Lung (tissue), 12 donors: ENCODE results near the gene DDHD1. TPM values are rescaled to one million over a fixed set of nuclear protein-coding genes. Genes with fewer than 3 reads are reported as not detected.

Experiments used
- ATAC-seq: fragments of 200-7000 bp; cut with Tn5 transposase; one replicate; pipeline ENCODE4 v1.9.1; 2020; ENCODE audit warnings: moderate number of reproducible peaks; ENCODE audit not compliant: insufficient read depth, low FRiP score
- DNase-seq, 3 donors: peaks; one replicate each; pipeline ENCODE4 v3.0.0-alpha.2; 2013 to 2017
- H3K27ac ChIP-seq, 2 donors: one replicate each; pipeline ENCODE4 v1.5.1; 2013; ENCODE audit warnings: mild to moderate bottlenecking in 2 of 2, moderate library complexity in 2 of 2, control low read depth in 1 of 2, inconsistent platforms in 1 of 2, low read depth in 1 of 2, low read length in 1 of 2
- H3K27me3 ChIP-seq, 3 donors: one replicate each; pipeline ENCODE4 v1.5.1; 2013; ENCODE audit warnings: low read length in 2 of 3; ENCODE audit not compliant: control insufficient read depth in 3 of 3, insufficient read depth in 3 of 3
- H3K36me3 ChIP-seq, 4 donors: one replicate each; pipeline ENCODE4 v1.5.1; 2013; ENCODE audit warnings: low read length in 4 of 4, mild to moderate bottlenecking in 1 of 4, moderate library complexity in 1 of 4; ENCODE audit not compliant: control insufficient read depth in 4 of 4, insufficient read depth in 4 of 4
- H3K4me1 ChIP-seq, 5 donors: one replicate each; pipeline ENCODE4 v1.5.1; 2013; ENCODE audit warnings: low read length in 5 of 5, mild to moderate bottlenecking in 2 of 5, moderate library complexity in 1 of 5; ENCODE audit not compliant: control insufficient read depth in 5 of 5, insufficient read depth in 5 of 5
- H3K4me3 ChIP-seq: one replicate; pipeline ENCODE4 v1.5.1; 2013; ENCODE audit warnings: mild to moderate bottlenecking, control low read depth, moderate library complexity
- H3K9ac ChIP-seq, 2 donors: one replicate each; pipeline ENCODE4 v1.5.1; 2013; ENCODE audit warnings: low read length in 2 of 2, control low read depth in 1 of 2; ENCODE audit not compliant: insufficient read depth in 1 of 2
- H3K9me3 ChIP-seq, 4 donors: one replicate each; pipeline ENCODE4 v1.5.1; 2013; ENCODE audit warnings: low read length in 3 of 4, mild to moderate bottlenecking in 1 of 4, moderate library complexity in 1 of 4; ENCODE audit not compliant: control insufficient read depth in 4 of 4, insufficient read depth in 3 of 4
- WGBS, 2 donors: extraction: QIAGEN DNeasy Blood & Tissue Kit; methylation state at CpG; one replicate each; pipeline ENCODE4 v1.1.7; 2013; 5-methylcytosine and 5-hydroxymethylcytosine counted together
- polyA plus RNA-seq, 2 donors: library from polyadenylated mRNA; stranded (reverse); fragments of 200-250 nt; gene quantifications; one replicate each; pipeline ENCODE4 v1.2.1, GENCODE V29; 2013
- total RNA-seq, 2 donors: library from RNA; depleted of rRNA in 1 of 2; stranded (reverse); fragments of >200 nt in 1 of 2; gene quantifications; one replicate each; pipeline ENCODE4 v1.2.1, GENCODE V29; 2014 to 2021
- TF ChIP-seq, protein P1 (sequence below): IDR thresholded peaks from 2 replicates; pipeline ENCODE4 v1.5.1; 2012; ENCODE audit warnings: mild to moderate bottlenecking; ENCODE audit errors: control extremely low read depth, extremely low read depth
- donor health status: control.
- donor health status: control.
- donor health status: Bipolar disorder and iron deficiency.
- donor health status: healthy.
- donor health status: DM: yes; HTN: yes; CAD: no.

DDHD1 gene
- total and polyA plus RNA-seq, 4 donors = 3.6 to 38.0 (median 9.9) TPM

- 56 to 100% methylated on average over 1 of the region's 1 CpG for WGBS, 2 donors
- Histone ChIP-seq H3K36me3 (peaks cover 0 to 3% (median 1%) of the 10 kb centered on the region in 4 donors), H3K27ac (no peak overlapping the region), H3K9ac (no peak overlapping the region), H3K4me1 (no peaks in the 10 kb centered on the region), H3K9me3 (no peaks in the 10 kb centered on the region), H3K4me3 (no peak overlapping the region), H3K27me3 (no peaks in the 10 kb centered on the region)
- DNase-seq = no peak
- no peak for ATAC-seq
- TF ChIP-seq, protein P1, sequence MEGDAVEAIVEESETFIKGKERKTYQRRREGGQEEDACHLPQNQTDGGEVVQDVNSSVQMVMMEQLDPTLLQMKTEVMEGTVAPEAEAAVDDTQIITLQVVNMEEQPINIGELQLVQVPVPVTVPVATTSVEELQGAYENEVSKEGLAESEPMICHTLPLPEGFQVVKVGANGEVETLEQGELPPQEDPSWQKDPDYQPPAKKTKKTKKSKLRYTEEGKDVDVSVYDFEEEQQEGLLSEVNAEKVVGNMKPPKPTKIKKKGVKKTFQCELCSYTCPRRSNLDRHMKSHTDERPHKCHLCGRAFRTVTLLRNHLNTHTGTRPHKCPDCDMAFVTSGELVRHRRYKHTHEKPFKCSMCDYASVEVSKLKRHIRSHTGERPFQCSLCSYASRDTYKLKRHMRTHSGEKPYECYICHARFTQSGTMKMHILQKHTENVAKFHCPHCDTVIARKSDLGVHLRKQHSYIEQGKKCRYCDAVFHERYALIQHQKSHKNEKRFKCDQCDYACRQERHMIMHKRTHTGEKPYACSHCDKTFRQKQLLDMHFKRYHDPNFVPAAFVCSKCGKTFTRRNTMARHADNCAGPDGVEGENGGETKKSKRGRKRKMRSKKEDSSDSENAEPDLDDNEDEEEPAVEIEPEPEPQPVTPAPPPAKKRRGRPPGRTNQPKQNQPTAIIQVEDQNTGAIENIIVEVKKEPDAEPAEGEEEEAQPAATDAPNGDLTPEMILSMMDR = no peak
Observed at GRCh38 chr14:53064475-53064874, 88.6 kb downstream of the DDHD1 start.

- Histone ChIP-seq H3K9me3 (no peaks in the 10 kb centered on the region), H3K27me3 (no peaks in the 10 kb centered on the region), H3K4me3 (no peak overlapping the region), H3K4me1 (no peaks in the 10 kb centered on the region), H3K9ac (no peak overlapping the region), H3K27ac (no peak overlapping the region), H3K36me3 (peaks cover 0 to 3% (median 0%) of the 10 kb centered on the region in 4 donors)
- ATAC-seq (no peak), DNase-seq (peak in 2 of 3 donors; percentile 61 to 70)
- TF ChIP-seq, protein P1 = no peak
- WGBS, 2 donors = 80 to 83% methylated on average over 8 of the region's 8 CpGs
Observed at GRCh38 chr14:53062856-53063255, 90.3 kb downstream of the DDHD1 start.

DNA sequence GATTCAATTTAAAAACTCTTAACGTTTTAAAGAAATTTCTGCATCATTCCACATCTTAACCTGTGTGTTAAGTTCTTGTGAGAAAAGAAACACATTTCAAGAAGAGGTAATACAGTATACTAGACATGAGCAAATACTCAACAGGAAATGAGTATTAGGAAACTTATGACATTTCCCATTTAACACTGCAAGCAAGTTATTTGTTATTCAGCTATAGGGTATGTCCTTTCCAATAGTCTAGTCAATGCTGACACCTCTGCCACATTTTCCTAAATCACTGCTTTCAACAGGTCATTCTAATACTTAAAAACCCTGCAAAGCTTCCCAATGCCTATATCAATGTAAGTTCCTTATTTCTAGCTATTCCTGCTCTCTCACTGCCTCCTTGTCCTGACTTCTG, 93.1 kb downstream of the DDHD1 start:
- no peaks in the 10 kb centered on the region for H3K27me3 ChIP-seq
- no peak overlapping the region for H3K4me3 ChIP-seq
- ATAC-seq (no peak), DNase-seq (no peak)
- no peak overlapping the region for H3K9ac ChIP-seq
- peaks cover 0 to 3% (median under 1%) of the 10 kb centered on the region in 4 donors for H3K36me3 ChIP-seq
- TF ChIP-seq, protein P1 = no peak
- H3K9me3 ChIP-seq = no peaks in the 10 kb centered on the region
- 81 to 97% methylated on average over 1 of the region's 1 CpG for WGBS, 2 donors
- H3K27ac ChIP-seq = no peak overlapping the region
- H3K4me1 ChIP-seq = no peaks in the 10 kb centered on the region

DNA sequence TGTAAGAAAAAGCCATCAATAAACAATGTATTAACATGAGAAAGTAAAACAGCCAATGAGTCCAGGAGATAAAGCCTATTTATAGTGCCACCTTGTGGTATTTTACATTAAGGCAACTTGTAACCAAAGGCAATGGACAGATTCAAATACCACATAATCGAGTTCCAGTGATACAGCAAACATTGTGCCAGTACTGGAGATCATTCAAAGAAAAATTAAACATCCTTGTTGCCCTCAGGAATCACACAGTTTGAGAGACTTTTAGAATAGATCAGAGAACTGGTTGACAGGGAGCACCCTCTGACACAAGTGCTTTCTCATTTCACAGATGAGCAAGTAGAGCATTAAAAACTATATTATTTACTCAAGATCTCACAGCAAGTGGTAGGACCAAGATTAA, 98.1 kb downstream of the DDHD1 start:
- ATAC-seq = no peak
- no peak overlapping the region for H3K27ac ChIP-seq
- peaks cover 0 to 2% (median under 1%) of the 10 kb centered on the region in 4 donors for H3K36me3 ChIP-seq
- no peak overlapping the region for H3K4me3 ChIP-seq
- H3K9me3 ChIP-seq = no peaks in the 10 kb centered on the region
- H3K9ac ChIP-seq = no peak overlapping the region
- 3 to 8% methylated on average over 1 of the region's 1 CpG for WGBS, 2 donors
- no peaks in the 10 kb centered on the region for H3K4me1 ChIP-seq
- H3K27me3 ChIP-seq = no peaks in the 10 kb centered on the region
- DNase-seq = peak in 2 of 3 donors; percentile 80 to 83
- TF ChIP-seq, protein P1 = peak; percentile 60
